Iris pigment epithelial cell (primary cell): ENCODE data around the gene OGDH.

Experiments used
- DNase-seq: peaks from one replicate; pipeline ENCODE4 v3.0.0-alpha.2; 2011; ENCODE audit warnings: low read depth

The OGDH gene

DNA sequence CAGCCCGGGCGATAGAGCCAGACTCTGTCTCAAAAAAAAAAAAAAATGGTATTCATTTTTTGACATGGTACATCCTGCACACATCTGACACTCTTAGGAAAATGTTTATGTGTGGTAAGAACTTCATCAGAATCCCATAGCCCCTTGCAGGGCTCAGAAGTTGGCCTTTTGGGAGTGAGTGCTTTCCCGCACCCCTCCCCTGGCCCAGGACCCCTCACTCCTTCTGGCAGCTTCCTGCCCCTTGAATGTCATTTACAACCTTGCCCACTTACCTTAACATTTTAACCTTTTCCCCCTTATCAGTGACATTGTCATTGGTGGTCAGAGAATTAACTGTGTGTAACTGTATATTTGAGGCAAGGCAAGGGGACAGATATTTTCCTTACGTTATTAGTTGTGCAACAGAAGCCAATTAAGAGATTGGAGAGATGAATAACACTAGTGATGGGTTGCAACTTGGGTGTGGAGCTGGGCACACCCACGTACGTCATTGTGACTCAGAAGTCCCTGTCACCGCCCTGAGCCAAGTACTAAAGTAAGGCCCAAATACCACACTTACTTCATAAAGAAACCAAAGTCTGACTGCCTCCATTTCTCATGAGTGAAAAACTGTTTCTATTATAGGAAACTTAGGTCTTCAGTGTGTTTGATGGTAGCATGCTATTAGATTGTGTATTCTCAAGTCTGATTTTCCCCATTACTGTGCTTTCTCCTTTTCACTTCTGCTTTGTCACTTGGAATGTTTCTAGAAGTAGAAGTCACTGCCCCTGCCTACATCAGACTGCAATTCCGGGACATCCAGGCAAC, 31.6 kb downstream of the OGDH start:
- DNase-seq, result peak; percentile 85

DNA sequence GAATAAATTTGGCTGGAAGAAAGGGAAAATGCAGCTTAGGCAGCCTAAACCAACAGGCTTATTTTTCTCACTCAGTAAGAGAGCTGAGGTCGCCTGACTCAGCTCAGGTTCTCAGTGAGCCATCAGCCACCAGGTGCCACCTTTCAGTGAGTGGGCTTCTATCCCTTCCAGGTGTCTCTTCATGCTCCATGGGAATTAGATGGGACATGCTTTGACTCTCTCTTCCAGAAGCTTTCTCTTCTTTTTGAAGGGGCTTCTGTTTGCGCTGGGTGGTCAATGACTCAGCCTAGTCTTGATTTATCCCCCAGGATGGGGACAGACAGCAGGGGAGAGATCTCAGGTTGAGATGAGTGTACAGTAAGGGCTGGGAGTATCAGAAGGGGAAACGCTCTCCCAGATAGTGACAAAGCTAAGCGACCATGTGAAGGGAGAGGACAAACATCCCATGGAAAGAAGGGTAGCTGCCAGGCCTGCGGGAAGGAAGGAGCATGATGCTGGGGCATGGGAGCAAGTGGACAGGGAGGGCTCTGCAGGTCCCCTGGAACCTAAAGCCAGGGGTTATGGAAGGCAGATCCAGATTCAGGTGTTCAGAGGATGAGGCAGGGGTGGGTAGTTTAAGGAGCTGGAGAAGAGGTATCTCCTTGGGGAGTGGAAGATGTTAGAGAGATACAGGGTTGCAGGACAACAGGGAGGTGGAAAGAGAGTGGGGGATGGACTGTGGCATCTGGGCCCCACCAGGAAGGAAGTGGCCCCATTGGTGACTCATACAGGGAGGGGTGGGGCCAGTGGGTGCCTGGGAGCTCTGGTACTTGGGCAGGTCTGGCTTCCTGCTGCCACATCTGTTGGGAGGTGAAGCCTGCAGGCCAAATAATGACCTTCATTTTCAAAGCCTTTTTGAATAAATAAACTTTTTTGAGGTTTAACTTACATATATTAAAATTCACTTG, 32.5 kb downstream of the OGDH start:
- peak; percentile 68 for DNase-seq

DNA sequence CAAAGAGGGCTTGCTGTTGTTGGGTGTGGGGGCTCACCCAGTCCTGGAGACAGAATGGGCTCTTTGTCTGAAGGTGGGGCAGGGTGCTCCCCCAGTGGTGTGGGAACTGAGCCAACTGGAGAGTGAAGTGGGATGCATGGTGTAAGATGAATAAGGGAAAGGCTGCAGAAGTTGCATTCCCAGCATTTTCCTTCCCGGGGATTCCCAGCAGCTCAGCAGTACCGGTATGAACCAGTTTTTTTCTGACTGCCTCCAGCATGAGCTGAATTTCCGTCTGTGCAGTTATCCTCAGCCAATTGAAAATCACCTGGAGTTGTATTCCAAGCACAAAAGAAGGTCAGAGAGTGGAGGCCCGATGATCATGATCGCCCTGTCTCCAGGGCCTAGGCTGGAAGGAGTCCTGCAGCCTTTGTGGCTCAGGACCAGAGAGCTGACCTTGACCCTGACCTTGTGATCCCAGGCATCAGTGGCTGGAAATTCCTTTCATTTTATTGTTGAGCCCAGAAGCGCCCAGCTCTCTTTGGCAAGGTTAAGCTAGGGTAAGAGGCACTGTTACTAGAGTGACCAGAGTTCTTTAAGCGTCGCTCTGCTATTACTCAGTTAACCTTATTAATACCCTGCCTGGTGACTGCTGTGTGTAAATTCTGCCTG, 33.4 kb downstream of the OGDH start:
- DNase-seq, result peak; percentile 92

DNA sequence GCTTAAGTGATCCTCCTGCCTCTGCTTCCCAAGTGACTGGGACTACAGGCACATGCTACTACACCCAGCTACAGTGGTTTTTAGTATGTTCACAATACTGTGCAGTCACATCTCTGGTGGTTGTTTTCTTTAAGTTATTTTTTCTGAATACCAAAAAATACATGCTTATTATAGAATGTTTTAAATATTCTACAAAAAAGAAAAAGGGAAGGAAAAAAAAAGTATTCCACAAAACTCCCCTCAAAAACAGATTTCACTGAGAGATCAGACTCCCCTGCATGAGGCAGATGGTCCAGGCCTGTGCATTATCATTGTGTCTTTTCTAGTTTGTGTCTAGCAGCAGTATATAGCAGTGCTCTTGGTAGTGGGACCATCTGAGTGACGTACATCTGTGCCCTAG, 36.8 kb downstream of the OGDH start:
- no peak for DNase-seq

DNA sequence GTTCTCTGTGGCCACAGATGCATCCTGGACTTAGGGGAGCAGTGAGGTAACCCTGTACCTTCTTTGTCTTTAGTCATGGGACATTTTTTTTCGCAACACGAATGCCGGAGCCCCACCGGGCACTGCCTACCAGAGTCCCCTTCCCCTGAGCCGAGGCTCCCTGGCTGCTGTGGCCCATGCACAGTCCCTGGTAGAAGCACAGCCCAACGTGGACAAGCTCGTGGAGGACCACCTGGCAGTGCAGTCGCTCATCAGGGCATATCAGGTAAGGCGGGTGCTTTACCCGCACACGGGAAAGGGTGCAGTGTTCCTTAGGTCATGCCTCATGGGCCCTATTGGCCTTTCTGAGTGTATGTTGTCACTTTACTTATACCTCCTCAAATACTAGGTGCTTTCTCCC, 38.8 kb downstream of the OGDH start:
- no peak for DNase-seq

DNA sequence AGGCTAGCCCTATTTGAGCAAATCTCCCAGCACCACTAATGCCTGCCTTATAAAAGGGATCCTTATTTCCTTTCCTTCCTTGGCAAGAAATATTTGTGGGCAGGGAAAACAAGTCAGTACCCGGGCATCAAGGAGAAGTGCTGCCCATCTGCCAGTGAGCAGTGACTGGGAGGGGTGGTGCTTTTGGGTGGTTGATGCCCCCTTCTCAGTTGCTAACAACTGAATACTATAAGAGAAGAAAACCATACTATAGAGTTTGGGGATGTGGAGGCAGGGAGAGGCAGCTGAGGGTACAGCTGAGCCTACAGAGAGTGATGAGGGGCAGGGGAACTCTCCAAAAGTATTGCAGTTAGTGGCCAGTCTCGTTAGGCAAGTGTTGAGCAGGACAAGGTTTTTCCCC, 39.3 kb downstream of the OGDH start:
- DNase-seq, result no peak

DNA sequence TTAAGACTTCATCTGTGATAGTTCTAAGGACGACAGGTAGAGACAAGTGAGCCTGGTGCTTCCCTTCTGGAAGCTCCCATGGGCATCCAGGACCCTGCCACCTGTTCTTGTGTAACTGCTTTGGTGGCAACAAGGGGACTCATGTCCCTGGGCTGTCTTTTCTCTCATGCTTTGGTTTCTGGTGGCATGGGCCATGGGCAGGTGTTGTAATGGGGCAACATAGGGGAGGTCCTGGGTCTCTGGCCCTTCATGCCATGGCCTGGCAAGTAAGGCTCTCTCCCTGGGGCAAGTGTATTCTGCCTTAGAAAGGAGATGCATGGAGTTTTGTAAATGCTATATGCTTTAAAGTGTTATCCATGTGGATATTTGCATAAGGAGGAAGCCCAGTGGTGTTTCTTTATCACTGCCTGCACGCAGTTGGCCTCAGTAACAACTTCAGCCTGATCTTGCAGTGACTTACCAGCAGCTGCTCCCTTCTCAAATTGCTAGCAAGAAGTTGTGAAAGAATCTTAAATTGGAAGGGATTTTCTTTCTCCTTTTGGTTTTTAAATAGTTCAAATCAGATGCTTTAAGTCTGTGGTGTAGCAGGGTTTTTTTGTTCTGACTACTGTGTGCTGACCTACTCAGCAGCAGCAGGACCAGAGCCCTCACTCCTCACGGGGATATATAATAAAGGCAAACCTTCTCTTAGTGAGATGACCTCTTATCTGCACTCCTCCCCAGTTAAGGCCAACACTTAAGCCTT, 39.9 kb downstream of the OGDH start:
- DNase-seq, result peak; percentile 38

DNA sequence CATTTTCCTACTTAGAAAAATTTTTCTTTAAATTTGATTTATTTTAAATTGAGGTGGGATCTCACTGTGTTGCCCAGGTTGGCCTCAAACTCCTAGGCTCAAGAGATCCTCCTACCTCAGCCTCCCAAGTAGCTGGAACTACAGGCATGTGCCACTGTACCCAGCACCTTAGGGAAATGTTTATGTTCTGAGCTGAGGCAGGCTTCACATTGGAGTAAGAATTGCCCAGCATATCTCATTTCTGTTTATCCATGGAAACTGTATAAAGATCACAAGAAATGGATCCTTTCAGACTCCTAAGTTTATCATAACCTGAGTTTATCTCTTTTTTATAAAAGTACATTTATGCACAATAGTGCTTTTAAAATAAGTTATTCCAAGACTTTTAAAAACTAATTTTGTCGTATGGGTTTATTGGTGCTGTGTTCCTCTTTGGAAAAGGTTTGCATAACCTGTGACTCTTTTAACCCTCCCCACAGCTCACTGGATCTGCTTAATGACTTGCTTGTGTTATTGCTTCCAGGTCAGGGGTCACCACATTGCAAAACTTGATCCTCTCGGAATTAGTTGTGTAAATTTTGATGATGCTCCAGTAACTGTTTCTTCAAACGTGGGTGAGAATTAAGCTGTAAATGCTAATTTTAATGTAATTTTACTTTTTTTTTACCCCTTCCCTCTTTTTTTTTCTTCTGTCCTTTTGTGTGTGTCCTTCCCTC, 40.7 kb downstream of the OGDH start:
- no peak for DNase-seq

DNA sequence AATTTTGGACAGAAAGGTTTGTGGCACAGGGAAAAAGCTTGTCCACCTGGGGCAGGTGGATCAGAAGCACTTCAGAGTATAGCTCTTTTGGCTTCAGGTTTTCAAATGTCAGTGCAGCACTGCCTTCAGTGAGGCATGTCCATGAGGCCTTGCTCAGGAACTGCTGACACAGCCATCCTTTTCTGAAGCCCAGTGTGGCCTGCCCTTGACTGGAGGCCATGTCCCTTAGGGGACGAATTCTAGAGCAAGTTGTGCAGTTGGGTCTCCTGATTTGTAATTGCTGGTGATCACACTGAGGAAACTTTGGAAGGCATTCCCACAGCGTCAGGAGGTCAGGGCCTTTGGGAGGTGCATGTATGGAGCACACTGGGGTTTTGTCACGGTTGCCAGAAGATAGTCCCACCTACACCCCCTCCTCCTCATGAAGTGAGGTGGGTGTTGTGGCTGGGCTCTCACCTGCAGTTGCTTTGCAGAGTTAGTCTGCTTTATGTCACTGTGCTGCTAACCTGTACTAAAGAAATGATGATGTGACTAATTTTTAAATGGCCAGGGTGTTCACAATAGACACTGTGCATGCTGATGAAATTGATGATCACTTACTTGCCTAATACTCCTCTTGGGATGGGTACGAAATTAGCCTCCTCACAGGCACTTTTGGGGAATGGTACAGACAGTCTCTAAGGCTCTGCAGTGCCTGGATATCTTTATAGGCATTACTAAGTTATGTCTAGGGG, 41.7 kb downstream of the OGDH start:
- no peak for DNase-seq

DNA sequence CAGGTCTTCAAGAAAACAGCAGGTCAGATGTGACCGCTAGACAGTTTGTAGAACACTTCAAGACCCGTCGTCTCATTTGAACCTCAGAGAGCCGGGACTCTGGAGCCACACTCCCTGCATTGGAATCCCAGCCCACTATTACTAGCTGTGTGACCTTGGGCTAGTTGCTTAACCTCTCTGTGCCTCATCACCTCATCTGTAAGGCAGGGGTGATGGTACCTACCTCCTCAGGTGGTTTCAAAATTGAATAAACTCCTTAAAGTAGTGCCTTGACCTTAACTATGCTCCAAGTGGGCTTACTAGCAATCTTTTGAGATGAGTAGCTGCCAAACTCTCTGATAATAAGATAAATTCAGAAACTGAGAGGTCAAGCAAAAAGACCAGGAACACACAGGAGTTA, 43.8 kb downstream of the OGDH start:
- DNase-seq, result no peak

DNA sequence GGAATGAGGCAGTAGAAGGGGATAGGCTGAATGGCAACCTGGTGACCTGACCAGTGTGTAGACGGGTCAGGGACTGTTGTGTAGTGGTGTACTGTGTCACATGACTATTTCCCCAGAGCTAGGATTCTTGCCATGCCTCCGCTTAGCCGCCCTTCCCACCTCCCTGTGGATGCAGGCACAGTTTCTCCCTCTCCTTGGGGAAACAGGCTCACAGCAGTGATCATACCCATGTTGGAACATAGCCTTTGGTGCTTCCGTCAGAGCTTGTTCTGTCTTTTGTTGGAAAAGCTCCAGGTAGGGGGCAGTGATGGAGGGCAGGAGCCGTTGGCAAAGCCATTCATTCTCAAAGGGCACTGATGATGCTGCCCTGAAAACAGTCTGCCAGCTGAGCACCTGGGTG, 44.3 kb downstream of the OGDH start:
- DNase-seq, result no peak

DNA sequence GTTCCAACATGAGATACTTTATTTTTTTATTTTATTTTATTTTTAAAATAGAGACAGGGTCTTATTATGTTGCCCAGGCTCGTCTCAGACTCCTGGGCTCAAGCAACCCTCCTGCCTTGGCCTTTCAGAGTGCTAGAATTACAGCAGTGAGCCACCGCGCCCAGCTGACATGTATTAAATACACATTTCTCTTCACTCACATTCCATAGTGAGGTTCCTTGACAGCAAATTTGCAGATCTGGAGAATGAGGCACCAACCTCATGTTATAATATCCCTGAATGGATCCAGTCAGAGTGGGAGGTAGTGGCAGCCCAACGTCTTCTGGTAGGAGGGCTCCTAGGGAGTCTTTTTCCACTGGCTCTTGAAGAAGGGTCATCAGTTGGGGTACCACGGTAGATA, 46.1 kb downstream of the OGDH start:
- no peak for DNase-seq

DNA sequence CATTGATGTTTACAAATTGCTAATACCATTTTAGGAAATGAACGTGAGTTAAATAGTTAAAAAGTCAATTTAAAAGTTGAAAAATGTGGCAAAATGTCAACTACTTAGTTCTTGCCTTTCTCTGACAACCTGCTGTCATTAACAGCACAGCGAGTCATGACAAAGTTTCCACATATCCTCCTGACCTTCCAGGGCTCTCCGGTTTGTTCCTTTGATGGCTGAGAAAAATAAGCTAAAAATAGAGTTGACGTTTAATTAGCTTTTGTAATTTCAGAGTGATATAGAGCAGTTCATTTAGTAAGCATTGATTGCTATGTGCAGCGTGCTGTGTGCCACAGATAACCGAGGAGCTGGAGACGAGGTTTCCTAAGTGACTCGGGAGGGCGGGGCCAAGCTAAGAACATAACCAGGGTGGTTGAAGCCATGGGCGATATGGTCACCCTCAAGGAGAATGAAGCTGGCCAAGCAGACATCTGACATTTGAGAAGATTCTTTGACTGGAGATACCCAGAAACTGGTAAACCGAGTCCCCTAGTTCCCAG, 47.9 kb downstream of the OGDH start:
- DNase-seq, result no peak

DNA sequence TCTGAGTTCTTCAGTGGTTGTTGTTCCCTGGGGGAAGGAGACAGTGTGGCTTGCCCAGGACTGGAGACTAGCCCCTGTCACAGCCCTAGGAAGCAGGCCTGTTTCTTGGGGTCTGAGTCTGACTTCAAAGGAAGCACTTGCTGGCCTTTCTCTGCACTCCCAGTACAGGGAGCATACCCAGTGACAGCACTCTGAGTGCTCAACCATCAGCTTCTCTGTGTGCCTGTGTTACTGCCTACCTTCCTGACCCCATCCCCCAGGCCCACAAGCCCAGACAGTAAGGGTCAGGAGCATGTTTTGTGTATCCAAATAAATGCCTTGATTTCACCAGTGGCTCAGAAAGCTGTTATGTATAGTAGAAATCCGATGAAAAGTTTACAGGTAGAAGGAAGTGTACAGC, 48.9 kb downstream of the OGDH start:
- no peak for DNase-seq

DNA sequence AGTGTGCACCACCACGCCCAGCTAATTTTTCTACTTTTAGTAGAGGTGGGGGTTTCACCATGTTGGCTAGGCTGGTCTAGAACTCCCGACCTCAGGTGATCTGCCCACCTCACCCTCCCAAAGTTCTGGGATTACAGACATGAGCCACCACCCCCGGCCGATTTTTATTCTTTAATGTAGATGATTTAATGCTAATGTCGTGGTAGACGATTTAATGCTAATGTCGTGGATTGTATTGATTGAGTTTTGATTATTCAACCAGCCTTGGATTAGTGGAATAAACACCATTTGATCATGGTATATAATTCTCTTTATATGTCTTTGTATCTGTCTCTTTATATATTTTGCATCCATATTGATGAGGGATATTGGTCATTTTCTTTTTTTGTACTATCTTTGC, 52.6 kb downstream of the OGDH start:
- DNase-seq, result no peak

DNA sequence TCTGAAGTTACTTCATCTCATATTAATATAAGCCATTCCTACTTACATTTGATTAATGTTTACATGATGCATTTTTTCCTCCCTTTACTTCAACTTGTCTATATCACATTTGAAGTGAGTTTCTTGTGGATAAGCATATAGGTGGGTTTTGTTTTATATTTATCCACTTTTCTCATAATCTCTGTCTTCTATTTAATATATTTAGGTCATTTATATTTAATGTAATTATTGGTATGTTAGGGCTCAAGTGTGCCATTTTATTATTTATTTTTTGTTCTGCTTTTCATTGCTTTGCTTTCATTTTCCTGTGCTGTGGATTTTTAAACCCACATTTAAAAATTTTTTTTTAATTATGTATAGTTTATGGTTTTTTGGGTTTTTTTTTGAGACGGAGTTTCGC, 54.8 kb downstream of the OGDH start:
- DNase-seq, result no peak

DNA sequence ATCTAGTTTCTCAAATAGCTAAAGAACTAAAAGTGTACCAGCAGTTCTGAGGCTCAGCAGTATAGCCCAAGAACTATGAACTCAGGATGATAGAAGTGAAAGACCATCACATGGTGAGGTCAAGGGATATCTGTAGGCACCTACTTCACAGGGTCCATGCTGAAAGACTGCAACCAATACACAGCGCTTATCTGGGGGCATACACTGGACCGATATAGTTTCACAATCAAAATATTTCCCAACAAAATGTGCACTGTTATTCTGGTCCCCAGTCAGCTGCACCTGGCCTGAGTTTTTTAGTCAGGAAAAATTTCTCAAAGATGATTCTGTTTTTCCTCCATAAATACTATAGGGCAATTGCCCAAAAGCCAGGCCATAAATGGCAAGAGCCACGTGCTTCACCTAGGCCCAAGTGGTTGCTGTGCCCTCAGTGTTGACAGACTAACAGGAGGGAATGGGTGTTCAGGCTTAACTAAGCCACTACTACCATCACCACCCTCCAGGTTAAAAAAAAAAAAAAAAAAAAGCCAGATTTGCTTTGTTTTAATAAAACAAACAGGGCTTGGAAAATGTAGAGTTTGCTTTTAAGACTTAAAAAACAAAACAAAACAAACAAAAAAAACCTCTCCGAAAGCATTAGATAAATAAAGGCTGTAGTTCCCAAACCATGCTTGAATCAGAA, 58.5 kb downstream of the OGDH start:
- no peak for DNase-seq

DNA sequence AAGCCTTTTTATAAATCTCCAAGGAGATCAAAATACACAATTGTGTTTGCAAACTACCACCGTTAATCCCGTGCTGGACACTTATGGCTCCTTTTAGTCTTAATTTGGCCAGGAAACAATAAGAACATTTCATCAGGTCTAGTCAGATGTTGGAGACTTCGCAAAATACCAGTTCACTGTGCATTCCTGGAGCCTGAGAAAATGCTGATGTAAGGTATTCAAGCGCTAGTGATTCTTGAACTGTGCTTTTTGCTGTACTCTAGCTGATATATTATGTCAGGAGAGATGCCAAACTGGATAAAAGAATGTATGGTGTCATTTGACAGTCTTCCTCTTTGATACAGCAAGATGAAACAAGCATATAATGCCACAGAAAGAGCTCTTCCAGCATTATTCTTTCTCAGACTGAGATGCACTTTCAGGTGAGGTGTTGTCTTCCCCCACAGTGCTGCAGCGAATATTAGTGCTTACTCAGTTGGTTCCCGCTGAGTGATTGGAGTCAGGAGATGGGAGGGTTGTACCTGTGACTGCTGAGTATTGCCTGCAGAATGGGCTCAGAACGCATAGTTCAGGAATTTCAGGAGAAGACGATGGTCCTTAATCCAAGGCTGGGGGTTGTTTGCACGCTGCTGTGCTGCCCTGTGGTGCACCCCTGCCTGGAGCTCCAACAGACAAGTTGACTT, 59.2 kb downstream of the OGDH start:
- DNase-seq, result peak; percentile 94

DNA sequence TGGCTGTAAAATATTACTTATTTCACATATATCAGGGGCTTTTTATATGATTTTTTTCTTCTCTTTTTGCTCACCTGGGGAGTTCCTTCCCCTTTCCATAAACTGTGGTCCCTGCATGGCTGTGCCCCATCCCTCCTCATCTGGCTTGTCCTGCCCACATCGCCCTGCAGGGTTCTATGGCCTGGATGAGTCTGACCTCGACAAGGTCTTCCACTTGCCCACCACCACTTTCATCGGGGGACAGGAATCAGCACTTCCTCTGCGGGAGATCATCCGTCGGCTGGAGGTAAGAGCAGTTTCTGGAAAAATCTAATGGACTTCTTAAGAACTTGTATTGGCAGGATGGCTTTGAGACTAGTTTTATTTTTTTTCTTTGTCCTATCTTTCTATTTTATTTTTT, 60.1 kb downstream of the OGDH start:
- DNase-seq, result no peak
